Liver (tissue), 3 donors: ENCODE measurements around the gene XYLT1.

Source experiments
- CTCF ChIP-seq: fragments of 150-350 bp; IDR thresholded peaks from 2 replicates; pipeline ENCODE4 v1.5.1; 2017; ENCODE audit warnings: improper control_type of control experiment, low read depth, low read length; ENCODE audit not compliant: missing input control
- EGR1 ChIP-seq, 2 donors: IDR thresholded peaks; 2 replicates each; pipeline ENCODE4 v1.6.1; 2016 to 2018; ENCODE audit warnings: antibody characterized with exemption in 2 of 2, low read depth in 2 of 2
- GABPA ChIP-seq, 2 donors: IDR thresholded peaks in 1 of 2; conservative IDR thresholded peaks in 1 of 2; 2 replicates each; pipeline ENCODE4 v1.6.1; 2016; ENCODE audit warnings: antibody characterized with exemption in 2 of 2, mild to moderate bottlenecking in 1 of 2, moderate library complexity in 1 of 2
- HNF4A ChIP-seq, 2 donors: conservative IDR thresholded peaks; 2 replicates each; pipeline ENCODE4 v1.6.1; 2016; ENCODE audit warnings: antibody characterized with exemption in 2 of 2, mild to moderate bottlenecking in 2 of 2
- JUND ChIP-seq, 2 donors: IDR thresholded peaks; 2 replicates each; pipeline ENCODE4 v1.6.1; 2016; ENCODE audit warnings: antibody characterized with exemption in 2 of 2
- MAX ChIP-seq: IDR thresholded peaks from 2 replicates; pipeline ENCODE4 v1.6.1; 2016; ENCODE audit warnings: antibody characterized with exemption
- RAD21 ChIP-seq, 2 donors: IDR thresholded peaks; 2 replicates each; pipeline ENCODE4 v1.6.1; 2016; ENCODE audit warnings: antibody characterized with exemption in 2 of 2, mild to moderate bottlenecking in 2 of 2
- RXRA ChIP-seq, 2 donors: IDR thresholded peaks; 2 replicates each; pipeline ENCODE4 v1.6.1; 2017 to 2018; ENCODE audit warnings: antibody characterized with exemption in 2 of 2, mild to moderate bottlenecking in 1 of 2
- SP1 ChIP-seq: IDR thresholded peaks from 2 replicates; pipeline ENCODE4 v1.6.1; 2018; ENCODE audit warnings: antibody characterized with exemption, mild to moderate bottlenecking
- TAF1 ChIP-seq: conservative IDR thresholded peaks from 2 replicates; pipeline ENCODE4 v1.6.1; 2016; ENCODE audit warnings: antibody characterized with exemption, mild to moderate bottlenecking
- ZBTB33 ChIP-seq: IDR thresholded peaks from 2 replicates; pipeline ENCODE4 v1.6.1; 2016; ENCODE audit warnings: antibody characterized with exemption
- donor health status: healthy.
- donor health status: healthy.

GRCh38 chr16:17143546-17144419 is 327.0 kb downstream of the XYLT1 start:
- TF ChIP-seq CTCF: no peak
- no peak for TF ChIP-seq SP1
- no peak for TF ChIP-seq JUND (IDR thresholded peaks at IDR 0.05)
- no peak for TF ChIP-seq EGR1 (IDR thresholded peaks at IDR 0.05; ENCODE audit: low read depth in 2 of 2)
- no peak for TF ChIP-seq MAX
- TF ChIP-seq RAD21 (IDR thresholded peaks at IDR 0.05): no peak
- TF ChIP-seq HNF4A (conservative IDR thresholded peaks at IDR 0.05): no peak
- no peak for TF ChIP-seq RXRA (IDR thresholded peaks at IDR 0.05)
- TF ChIP-seq ZBTB33: no peak
- no peak for TF ChIP-seq TAF1
- TF ChIP-seq GABPA (IDR thresholded peaks at IDR 0.05 in 1 of 2, conservative IDR thresholded peaks at IDR 0.05 in 1 of 2): no peak
